DND-41 (cell line): Measurements from ENCODE around the gene HACD2.
A peak's percentile ranks its signal among the peaks of the same experiment; 100 is the strongest.

ENCODE experiments used
- ATAC-seq: fragments of 200-7000 bp; cut with Tn5 transposase; 3 replicates; pipeline ENCODE4 v1.9.1; 2021; ENCODE audit warnings: low read depth; ENCODE audit not compliant: insufficient read depth
- DNase-seq: peaks from one replicate; pipeline ENCODE4 v3.0.0-alpha.2; 2020
- H2AFZ ChIP-seq: 2 replicates; pipeline ENCODE4 v1.6.0; 2012; ENCODE audit warnings: low read depth, low read length
- H3K27ac ChIP-seq: 2 replicates; pipeline ENCODE4 v1.5.1; 2012; ENCODE audit warnings: low read length, inconsistent platforms
- H3K27me3 ChIP-seq: fragments of 200-600 bp; sonication (generic); 2 replicates; pipeline ENCODE4 v1.6.0; 2012; ENCODE audit warnings: low read length, mild to moderate bottlenecking, inconsistent platforms; ENCODE audit not compliant: insufficient read depth, poor library complexity
- H3K36me3 ChIP-seq: 2 replicates; pipeline ENCODE4 v1.5.1; 2012; ENCODE audit warnings: low read length, inconsistent platforms; ENCODE audit not compliant: insufficient read depth
- H3K4me1 ChIP-seq: 2 replicates; pipeline ENCODE4 v1.5.1; 2012; ENCODE audit warnings: mild to moderate bottlenecking, low read length; ENCODE audit not compliant: insufficient read depth
- H3K4me2 ChIP-seq: 2 replicates; pipeline ENCODE4 v1.6.0; 2012; ENCODE audit warnings: mild to moderate bottlenecking, moderate library complexity, low read length, inconsistent platforms; ENCODE audit not compliant: insufficient read depth
- H3K4me3 ChIP-seq, 2 experiments: fragments of 200-600 bp in 1 of 2; shearing (Covaris generic) in 1 of 2; 2 replicates each; pipeline ENCODE4 v1.5.1; 2012 to 2016; ENCODE audit warnings: inconsistent platforms in 2 of 2, low read length in 2 of 2, mild to moderate bottlenecking in 2 of 2, low read depth in 1 of 2, moderate library complexity in 1 of 2
- H3K79me2 ChIP-seq: 2 replicates; pipeline ENCODE4 v1.6.0; 2012; ENCODE audit warnings: low read length, inconsistent platforms; ENCODE audit not compliant: insufficient read depth
- H3K9ac ChIP-seq: 2 replicates; pipeline ENCODE4 v1.6.0; 2012; ENCODE audit warnings: low read depth, mild to moderate bottlenecking, inconsistent platforms, low read length, moderate library complexity
- H3K9me3 ChIP-seq: 2 replicates; pipeline ENCODE4 v1.5.1; 2012; ENCODE audit warnings: low read length, moderate library complexity, mild to moderate bottlenecking, inconsistent platforms; ENCODE audit not compliant: insufficient read depth, severe bottlenecking
- H4K20me1 ChIP-seq: 2 replicates; pipeline ENCODE4 v1.6.0; 2012; ENCODE audit warnings: low read length; ENCODE audit not compliant: insufficient read depth
- EZH2 ChIP-seq: IDR thresholded peaks from 3 replicates; pipeline ENCODE4 v1.6.1; 2012; ENCODE audit warnings: borderline replicate concordance, low read depth, mild to moderate bottlenecking, moderate library complexity, low read length, inconsistent platforms; ENCODE audit not compliant: severe bottlenecking
- TF ChIP-seq, protein P1 (sequence below): IDR thresholded peaks from 2 replicates; pipeline ENCODE4 v1.5.1; 2012; ENCODE audit warnings: borderline replicate concordance, low read length, moderate library complexity, mild to moderate bottlenecking; ENCODE audit not compliant: poor library complexity, severe bottlenecking; ENCODE audit errors: extremely low read depth

HACD2 gene

DNA sequence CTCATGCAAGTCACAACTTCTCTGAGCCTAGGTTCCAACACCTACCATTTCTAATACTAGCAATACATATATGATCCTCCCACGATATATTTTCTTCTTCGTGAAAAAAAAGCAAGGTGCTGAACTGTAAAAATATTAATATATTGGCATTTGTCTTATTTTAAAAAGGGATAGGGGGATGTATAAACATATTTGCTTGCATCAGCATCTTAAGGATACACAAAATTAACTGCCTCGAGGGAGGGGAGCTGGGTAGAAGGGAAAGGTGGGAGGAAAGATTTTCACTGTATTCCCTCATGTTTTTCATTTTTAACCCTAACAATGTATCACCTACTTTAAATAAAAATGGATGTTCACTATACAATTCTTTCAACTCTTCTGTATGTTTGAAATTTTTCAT, 1.3 kb downstream of the HACD2 start:
- TF ChIP-seq EZH2 = no peak
- TF ChIP-seq, protein P1, sequence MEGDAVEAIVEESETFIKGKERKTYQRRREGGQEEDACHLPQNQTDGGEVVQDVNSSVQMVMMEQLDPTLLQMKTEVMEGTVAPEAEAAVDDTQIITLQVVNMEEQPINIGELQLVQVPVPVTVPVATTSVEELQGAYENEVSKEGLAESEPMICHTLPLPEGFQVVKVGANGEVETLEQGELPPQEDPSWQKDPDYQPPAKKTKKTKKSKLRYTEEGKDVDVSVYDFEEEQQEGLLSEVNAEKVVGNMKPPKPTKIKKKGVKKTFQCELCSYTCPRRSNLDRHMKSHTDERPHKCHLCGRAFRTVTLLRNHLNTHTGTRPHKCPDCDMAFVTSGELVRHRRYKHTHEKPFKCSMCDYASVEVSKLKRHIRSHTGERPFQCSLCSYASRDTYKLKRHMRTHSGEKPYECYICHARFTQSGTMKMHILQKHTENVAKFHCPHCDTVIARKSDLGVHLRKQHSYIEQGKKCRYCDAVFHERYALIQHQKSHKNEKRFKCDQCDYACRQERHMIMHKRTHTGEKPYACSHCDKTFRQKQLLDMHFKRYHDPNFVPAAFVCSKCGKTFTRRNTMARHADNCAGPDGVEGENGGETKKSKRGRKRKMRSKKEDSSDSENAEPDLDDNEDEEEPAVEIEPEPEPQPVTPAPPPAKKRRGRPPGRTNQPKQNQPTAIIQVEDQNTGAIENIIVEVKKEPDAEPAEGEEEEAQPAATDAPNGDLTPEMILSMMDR = no peak
- H2AFZ ChIP-seq = no peak overlapping the region
- DNase-seq (no peak), ATAC-seq (no peak)
- H3K9me3 ChIP-seq = peaks cover 2% of the 10 kb centered on the region
- H3K4me1 ChIP-seq = peaks cover 39% of the 10 kb centered on the region
- H3K4me3 ChIP-seq = peak overlapping the region; percentile 73 to 85; a peak in 2 of 4 replicates
- peak overlapping the region; percentile 86 for H3K4me2 ChIP-seq
- no peaks in the 10 kb centered on the region for H3K27me3 ChIP-seq
- H3K79me2 ChIP-seq = peaks cover 37% of the 10 kb centered on the region
- H4K20me1 ChIP-seq = 0 out of 2 replicates have a peak, but pooled peaks cover 2% of the 10 kb centered on the region
- 0 out of 2 replicates have a peak overlapping the region, but pooled peaks have one; percentile 69 for H3K9ac ChIP-seq
- peaks cover 40% of the 10 kb centered on the region for H3K36me3 ChIP-seq
- no peak overlapping the region for H3K27ac ChIP-seq

DNA sequence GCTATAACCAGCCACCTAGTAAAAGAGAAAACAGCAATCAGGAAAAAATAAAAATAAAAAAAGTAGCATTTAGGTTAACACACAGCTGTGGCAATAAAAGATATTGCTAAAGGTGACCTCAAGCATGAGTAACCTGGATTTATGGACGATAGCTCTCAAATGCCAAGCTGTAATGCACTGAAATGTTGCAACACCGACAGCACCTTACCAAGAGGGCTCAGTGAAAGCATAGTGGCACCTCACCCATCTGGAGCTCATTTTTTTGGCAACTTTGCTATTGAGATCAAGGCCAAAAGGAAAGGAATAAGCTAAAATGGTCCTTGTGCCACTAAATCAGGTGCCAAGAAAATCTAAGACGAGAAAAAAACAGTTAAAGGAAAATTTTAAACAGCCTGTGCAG, 2.5 kb downstream of the HACD2 start:
- H3K79me2 ChIP-seq = peaks cover 32% of the 10 kb centered on the region
- H3K4me2 ChIP-seq = peak overlapping the region; percentile 86; the same call in 1 of the 2 replicates
- TF ChIP-seq EZH2 = no peak
- TF ChIP-seq, protein P1 = no peak
- no peak overlapping the region; a peak in 1 of 4 replicates for H3K4me3 ChIP-seq
- 0 out of 2 replicates have a peak, but pooled peaks cover 2% of the 10 kb centered on the region for H4K20me1 ChIP-seq
- peaks cover 38% of the 10 kb centered on the region for H3K36me3 ChIP-seq
- no peak overlapping the region for H3K27ac ChIP-seq
- no peak for ATAC-seq
- no peak for DNase-seq
- no peaks in the 10 kb centered on the region for H3K27me3 ChIP-seq
- no peak overlapping the region for H3K9ac ChIP-seq
- no peaks in the 10 kb centered on the region for H3K9me3 ChIP-seq
- H2AFZ ChIP-seq = no peak overlapping the region
- H3K4me1 ChIP-seq = peaks cover 39% of the 10 kb centered on the region

DNA sequence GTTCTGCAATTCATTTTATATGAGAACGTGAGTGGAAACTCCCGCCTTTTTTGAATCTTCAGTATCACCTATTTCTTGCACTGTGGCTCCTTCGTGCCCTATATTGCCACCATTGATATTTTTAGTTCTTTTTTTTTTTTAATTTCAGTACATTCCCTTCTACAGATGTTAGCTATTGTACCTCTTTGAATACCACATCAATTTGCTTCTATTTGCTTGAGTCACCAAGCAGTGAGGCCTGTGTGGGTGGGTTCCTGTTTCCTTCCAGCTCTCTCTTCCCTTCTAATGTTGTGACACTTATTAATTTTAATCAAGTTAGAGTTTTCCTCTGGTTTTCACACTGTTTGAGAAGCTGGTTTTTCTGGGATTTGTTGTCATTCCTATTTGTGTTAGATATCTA, 8.7 kb downstream of the HACD2 start:
- ATAC-seq = no peak
- Histone ChIP-seq H3K9me3 (no peaks in the 10 kb centered on the region), H3K79me2 (no peaks in the 10 kb centered on the region), H3K27me3 (no peaks in the 10 kb centered on the region), H3K4me1 (no peaks in the 10 kb centered on the region), H3K9ac (no peak overlapping the region), H2AFZ (no peak overlapping the region), H4K20me1 (no peaks in the 10 kb centered on the region; the same call in 1 of the 2 replicates), H3K36me3 (peaks cover 29% of the 10 kb centered on the region; the same call in 1 of the 2 replicates), H3K4me3 (no peak overlapping the region), H3K4me2 (no peak overlapping the region), H3K27ac (no peak overlapping the region)
- DNase-seq = no peak
- TF ChIP-seq EZH2 = no peak

DNA sequence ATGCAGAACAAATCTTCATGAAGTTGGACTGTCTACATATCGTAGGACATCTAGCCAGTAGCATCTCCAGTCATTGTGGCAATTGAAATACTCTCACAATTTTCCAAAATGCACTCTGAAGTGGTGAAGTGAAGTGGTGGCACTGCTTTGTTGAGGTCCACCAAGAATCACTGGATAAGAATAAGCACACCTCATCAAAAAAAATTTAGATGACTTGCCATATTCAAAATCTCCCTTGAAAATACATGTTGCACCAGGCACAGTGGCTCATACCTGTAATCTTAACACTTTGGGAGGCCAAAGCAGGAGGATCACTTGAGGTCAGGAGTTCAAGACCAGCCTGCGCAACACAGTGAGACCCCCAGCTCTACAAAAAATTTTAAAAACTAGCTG, 12.9 kb downstream of the HACD2 start:
- peaks cover 5% of the 10 kb centered on the region; the same call in 1 of the 2 replicates for H3K36me3 ChIP-seq
- ATAC-seq (no peak), DNase-seq (no peak)
- H3K4me1 ChIP-seq = no peaks in the 10 kb centered on the region
- H4K20me1 ChIP-seq = peaks cover 5% of the 10 kb centered on the region; the same call in 1 of the 2 replicates
- no peaks in the 10 kb centered on the region for H3K27me3 ChIP-seq
- H3K9ac ChIP-seq = no peak overlapping the region
- TF ChIP-seq, protein P1 = no peak
- TF ChIP-seq EZH2 = no peak
- H3K27ac ChIP-seq = no peak overlapping the region
- no peak overlapping the region for H2AFZ ChIP-seq
- H3K4me2 ChIP-seq = no peak overlapping the region
- peaks cover 3% of the 10 kb centered on the region; the same call in 1 of the 2 replicates for H3K79me2 ChIP-seq
- no peaks in the 10 kb centered on the region for H3K9me3 ChIP-seq
- no peak overlapping the region for H3K4me3 ChIP-seq
